ENCODE results near the gene FHIT. TPM values are rescaled to one million over a fixed set of nuclear protein-coding genes. Genes with fewer than 3 reads are reported as not detected.

FHIT gene
- total RNA-seq, 2 experiments from 2014 or later: 86.0 to 90.6 TPM

DNA sequence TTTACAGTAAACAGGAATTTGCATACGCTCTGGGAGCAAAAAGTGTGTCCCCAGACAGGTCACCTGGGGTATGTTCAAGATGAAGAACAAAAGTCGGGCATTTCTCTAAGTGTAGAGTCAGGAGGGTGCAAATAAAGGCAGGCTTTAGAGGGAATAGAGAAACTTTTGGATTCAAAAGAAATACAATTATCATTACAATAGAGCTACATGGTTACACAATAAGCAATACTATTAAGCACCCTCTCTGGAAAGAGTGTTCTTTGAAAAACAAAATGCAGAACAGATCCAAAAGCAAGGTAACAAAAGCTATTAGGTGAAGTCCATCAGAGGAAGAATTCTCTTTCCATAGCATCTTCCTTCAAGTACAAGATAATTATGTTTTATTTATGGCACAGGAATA is 679.7 kb downstream of the FHIT start:
- Histone ChIP-seq H3K4me3 (ENCODE audit: low read length) (no peak overlapping the region), H3K9me3 (ENCODE audit: control insufficient read depth in 1 of 2, insufficient read depth in 1 of 2, low read length in 2 of 2) (no peaks in the 10 kb centered on the region), H3K27me3 (ENCODE audit: control insufficient read depth in 1 of 2, insufficient read depth in 2 of 2, low read length in 2 of 2) (no peaks in the 10 kb centered on the region), H3K4me1 (ENCODE audit: insufficient read depth, low read length) (no peaks in the 10 kb centered on the region), H3K36me3 (ENCODE audit: insufficient read depth, low read length) (no peaks in the 10 kb centered on the region), H3K27ac (ENCODE audit: low read depth in 1 of 2, low read length in 2 of 2) (no peak overlapping the region)
- POLR2A ChIA-PET: no interaction called here
- CTCF ChIA-PET: no interaction called here
- TF ChIP-seq CTCF (IDR thresholded peaks at IDR 0.05): no peak
- H3K4me1 Mint-ChIP-seq (ENCODE audit: low read depth): no peaks in the 10 kb centered on the region
- no peak overlapping the region for H3K27ac Mint-ChIP-seq
- no peaks in the 10 kb centered on the region for H3K9me3 Mint-ChIP-seq
- no peak for DNase-seq
- intact Hi-C loops (cut with DNase I, micrococcal nuclease): loop anchor here in 1 of 2 experiments (5.0 kb wide), 1 partner anchor 726 kb away; no protein-coding TSS in a partner anchor
- H3K4me3 Mint-ChIP-seq: no peak overlapping the region
- H3K36me3 Mint-ChIP-seq (ENCODE audit: low read depth): no peaks in the 10 kb centered on the region
- H3K27me3 Mint-ChIP-seq: no peaks in the 10 kb centered on the region
- no peak for ATAC-seq (ENCODE audit: poor library complexity)

DNA sequence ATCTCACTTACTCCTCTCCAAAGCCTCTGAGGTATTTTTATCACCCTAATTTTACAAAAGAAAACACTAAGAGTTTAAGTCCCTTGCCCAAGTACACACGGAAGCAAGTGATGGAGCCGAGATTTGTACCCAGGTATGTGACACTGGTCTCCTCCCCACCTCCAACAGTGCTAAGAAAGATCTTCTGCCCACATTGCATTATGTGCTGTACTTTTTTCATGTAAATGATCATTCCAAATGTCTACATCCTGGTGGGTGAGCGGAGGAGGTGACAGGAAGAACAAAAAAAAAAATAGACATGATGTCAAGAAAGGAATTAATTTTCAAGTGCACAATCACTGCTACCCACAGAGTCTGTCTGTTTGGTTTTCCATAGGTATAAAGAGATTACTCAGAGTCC is 694.1 kb downstream of the FHIT start:
- no peak for TF ChIP-seq CTCF (IDR thresholded peaks at IDR 0.05)
- H3K36me3 ChIP-seq (ENCODE audit: insufficient read depth, low read length): no peaks in the 10 kb centered on the region
- Mint-ChIP-seq H3K27me3 (no peaks in the 10 kb centered on the region), H3K36me3 (ENCODE audit: low read depth) (no peaks in the 10 kb centered on the region), H3K27ac (no peak overlapping the region), H3K4me3 (no peak overlapping the region), H3K4me1 (ENCODE audit: low read depth) (no peaks in the 10 kb centered on the region), H3K9me3 (no peaks in the 10 kb centered on the region)
- ATAC-seq (ENCODE audit: poor library complexity) (no peak), DNase-seq (no peak)
- no peaks in the 10 kb centered on the region for H3K9me3 ChIP-seq (ENCODE audit: control insufficient read depth in 1 of 2, insufficient read depth in 1 of 2, low read length in 2 of 2)
- H3K4me3 ChIP-seq (ENCODE audit: low read length): no peak overlapping the region
- no peak overlapping the region for H3K27ac ChIP-seq (ENCODE audit: low read depth in 1 of 2, low read length in 2 of 2)
- ChIA-PET CTCF (no interaction called here), POLR2A (no interaction called here)
- H3K4me1 ChIP-seq (ENCODE audit: insufficient read depth, low read length): no peaks in the 10 kb centered on the region
- no peaks in the 10 kb centered on the region for H3K27me3 ChIP-seq (ENCODE audit: control insufficient read depth in 1 of 2, insufficient read depth in 2 of 2, low read length in 2 of 2)
- intact Hi-C loops (cut with DNase I, micrococcal nuclease): no loop called here

DNA sequence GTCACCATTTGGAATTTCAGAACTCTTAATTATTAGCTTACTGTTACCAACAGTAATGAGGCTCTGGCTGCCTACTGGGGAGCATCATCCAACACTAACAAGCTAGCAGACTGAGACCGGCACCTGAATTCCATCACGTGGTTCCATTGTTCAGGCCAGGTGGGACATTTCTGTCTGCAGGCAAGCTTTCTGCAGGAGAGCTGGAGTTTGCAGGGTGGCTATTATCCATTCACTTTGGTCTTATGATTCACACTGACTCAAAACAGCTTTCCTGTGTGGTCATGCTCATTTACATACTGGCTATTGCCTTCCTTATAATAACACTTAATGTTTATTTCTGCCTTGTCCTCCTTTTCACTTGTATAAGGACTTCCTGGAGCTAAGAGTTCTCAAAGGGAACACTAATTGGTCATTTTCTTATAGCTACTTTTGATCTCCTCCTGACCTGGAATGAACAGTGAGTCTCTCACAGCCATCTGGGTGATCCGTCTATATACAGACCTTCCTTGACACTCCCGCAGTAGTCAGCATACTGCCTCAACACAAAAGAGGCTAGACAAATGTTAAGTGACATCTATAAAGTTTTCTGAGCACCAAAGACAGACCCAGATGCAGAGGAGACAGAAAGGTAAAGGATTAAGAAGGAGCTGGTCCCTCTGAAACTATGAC is 695.4 kb downstream of the FHIT start:
- Histone ChIP-seq H3K27me3 (ENCODE audit: control insufficient read depth in 1 of 2, insufficient read depth in 2 of 2, low read length in 2 of 2) (no peaks in the 10 kb centered on the region), H3K4me3 (ENCODE audit: low read length) (no peak overlapping the region), H3K9me3 (ENCODE audit: control insufficient read depth in 1 of 2, insufficient read depth in 1 of 2, low read length in 2 of 2) (no peaks in the 10 kb centered on the region), H3K27ac (ENCODE audit: low read depth in 1 of 2, low read length in 2 of 2) (no peak overlapping the region), H3K4me1 (ENCODE audit: insufficient read depth, low read length) (no peaks in the 10 kb centered on the region), H3K36me3 (ENCODE audit: insufficient read depth, low read length) (no peaks in the 10 kb centered on the region)
- Mint-ChIP-seq H3K27me3 (no peaks in the 10 kb centered on the region), H3K4me1 (ENCODE audit: low read depth) (peaks cover 3% of the 10 kb centered on the region), H3K36me3 (ENCODE audit: low read depth) (no peaks in the 10 kb centered on the region), H3K27ac (no peak overlapping the region), H3K4me3 (no peak overlapping the region), H3K9me3 (no peaks in the 10 kb centered on the region)
- ATAC-seq (ENCODE audit: poor library complexity): no peak
- POLR2A ChIA-PET: no interaction called here
- no peak for TF ChIP-seq CTCF (IDR thresholded peaks at IDR 0.05)
- CTCF ChIA-PET: no interaction called here
- intact Hi-C loops (cut with DNase I, micrococcal nuclease): no loop called here
- no peak for DNase-seq

Measured in CD4-positive, alpha-beta T cell (primary cell).